CD4-positive, alpha-beta T cell treated with Interleukin-15 for 4 hours (primary cell): ENCODE data around the gene DGCR6.
"Not testable (repeated sequence)": the region's sequence is repeated elsewhere in the genome, so short reads cannot be mapped to it uniquely, and the experiment has no call there.

ENCODE experiments used
- DNase-seq: peaks from one replicate; pipeline ENCODE4 v3.0.0-alpha.2; 2020; ENCODE audit warnings: low spot score

DGCR6 gene

GRCh38 chr22:18905540-18906409, at the start of gene DGCR6:
DGCR6 (plus strand) TSS chr22:18906320; CDS start chr22:18906375, 55 bp downstream.
- no peak for DNase-seq

DNA sequence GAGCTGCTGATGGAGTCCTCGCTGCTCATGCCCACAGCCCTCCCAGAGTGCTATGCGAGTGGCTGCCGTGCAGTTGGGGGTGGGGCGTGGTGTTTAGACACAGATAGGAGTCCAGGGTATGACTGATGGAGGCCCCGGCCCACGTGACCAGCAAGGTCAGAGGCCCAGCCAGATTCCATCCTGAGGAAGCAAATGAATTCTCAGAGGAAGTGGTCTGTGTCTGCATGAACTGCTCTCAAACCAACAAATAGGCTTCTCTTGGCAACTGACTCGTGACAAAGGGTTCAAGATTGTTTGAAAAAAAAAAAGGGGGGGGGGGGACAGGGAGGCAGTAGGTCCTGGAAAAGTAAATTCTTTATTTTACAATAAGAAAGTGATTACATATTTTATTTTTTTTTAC, 46.8 kb upstream of the DGCR6 start:
- DNase-seq: not testable (repeated sequence)

DNA sequence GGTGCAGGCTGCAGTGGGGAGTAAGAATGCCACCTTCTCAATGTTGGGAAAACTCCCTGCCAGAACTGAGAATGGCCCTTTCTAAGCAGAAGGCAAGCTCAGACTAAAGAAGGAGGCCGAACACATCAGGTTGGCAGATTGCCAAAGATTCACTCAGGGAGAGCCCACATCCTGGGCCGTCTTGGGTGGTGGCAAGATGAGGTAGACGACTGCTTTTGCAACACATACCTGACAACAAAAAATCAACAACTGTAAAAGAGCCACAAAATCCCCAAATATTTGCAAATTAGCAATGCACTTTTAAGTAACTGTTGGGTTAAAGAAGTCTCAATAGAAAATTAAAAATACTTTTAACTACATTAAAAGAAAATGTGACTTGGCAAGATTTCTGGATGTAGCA, 24.9 kb upstream of the DGCR6 start:
- peak; percentile 77 for DNase-seq

DNA sequence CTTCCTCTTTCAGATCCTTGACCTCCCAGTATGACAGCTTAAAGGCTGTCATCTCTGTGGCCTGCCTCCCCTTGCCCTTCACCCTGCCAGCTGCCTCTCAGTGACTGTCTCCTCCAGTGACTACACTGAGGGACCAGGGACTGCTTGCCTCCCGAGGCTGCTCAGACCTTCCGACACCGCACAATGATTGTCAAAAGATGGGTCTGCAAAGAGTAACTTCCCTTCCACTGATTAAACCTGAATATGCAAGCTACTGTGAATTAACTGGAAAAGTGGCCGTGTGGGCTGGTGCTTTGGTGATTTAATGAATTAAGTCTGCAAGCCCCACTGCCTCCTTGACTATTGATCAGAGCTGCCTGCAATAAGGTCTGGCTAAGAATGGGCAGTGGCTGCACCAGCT, 21.7 kb upstream of the DGCR6 start:
- not testable (repeated sequence) for DNase-seq

GRCh38 chr22:18888115-18888514, 18.0 kb upstream of the DGCR6 start:
- DNase-seq: no peak

GRCh38 chr22:18890510-18891192, 15.5 kb upstream of the DGCR6 start:
- DNase-seq: not testable (repeated sequence)

- DNase-seq: not testable (repeated sequence)
These were observed 12.3 kb upstream of the DGCR6 start for GRCh38 chr22:18893775-18894174.

DNA sequence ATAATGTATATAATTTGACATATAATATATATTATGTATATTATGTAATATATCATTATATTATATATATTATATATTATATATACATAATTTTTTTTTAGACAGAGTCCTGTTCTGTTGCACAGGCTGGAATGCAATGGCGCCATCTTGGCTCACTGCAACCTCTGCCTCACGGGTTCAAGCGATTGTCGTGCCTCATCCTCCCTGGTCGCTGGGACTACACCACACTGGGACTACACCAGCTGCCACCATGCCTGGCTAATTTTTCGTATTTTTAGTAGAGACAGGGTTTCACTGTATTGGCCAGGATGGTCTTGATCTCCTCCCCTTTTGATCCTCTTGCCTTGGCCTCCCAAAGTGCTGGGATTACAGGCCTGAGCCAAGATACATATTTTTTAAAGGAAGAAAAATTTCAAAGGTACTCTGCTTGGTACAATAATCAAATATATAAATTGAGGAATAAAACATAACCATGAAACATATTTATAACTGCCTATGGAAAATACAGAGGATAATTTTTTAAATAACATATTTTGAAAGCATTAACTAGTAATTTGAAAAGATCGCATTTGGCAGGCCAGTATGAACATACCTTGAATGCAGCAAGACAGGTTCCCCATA, 10.0 kb upstream of the DGCR6 start:
- DNase-seq: not testable (repeated sequence)

GRCh38 chr22:18906410-18906745, 258 bp downstream of the DGCR6 start:
- not testable (repeated sequence) for DNase-seq

DNA sequence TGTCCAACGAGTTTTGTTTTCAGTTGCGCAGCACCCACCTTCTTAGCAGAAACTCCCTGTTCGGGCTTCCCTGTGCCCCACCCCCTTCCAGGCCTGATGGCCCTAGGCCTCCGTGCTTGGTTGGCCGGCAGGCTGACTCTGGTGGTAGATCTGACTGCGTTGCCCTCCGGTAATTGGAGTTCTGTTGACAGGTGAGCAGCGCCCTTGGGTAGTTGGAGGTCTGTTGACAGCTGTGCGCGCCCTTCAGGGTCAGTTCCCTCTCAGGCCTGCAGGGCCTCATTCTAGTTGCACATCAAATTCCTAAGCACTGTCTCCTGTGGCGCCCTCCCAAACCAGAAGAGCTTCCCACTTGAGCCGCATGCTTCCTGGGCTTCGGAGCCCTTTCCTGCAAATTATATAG, 776 bp downstream of the DGCR6 start:
- DNase-seq: no peak

DNA sequence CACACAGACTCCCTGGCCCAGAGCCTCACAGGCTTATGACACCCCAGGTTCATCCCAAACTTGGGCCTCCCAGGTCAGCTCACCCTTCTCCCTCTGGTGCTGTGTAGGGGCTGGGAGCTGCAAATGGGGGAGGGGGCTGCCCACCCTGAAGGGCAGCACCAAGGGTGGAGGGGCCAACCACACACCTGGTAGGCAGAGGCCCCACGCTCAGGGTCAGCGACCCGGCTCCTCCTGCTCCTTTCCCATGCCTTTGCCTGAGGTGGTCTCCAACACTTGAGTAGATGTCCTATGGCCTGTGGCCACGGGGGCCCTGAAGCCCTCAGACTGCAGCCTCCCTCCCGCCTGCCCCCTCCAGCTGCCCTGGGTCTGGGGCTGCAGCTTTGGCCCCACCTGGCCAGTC, 3.4 kb downstream of the DGCR6 start:
- DNase-seq: no peak

DNA sequence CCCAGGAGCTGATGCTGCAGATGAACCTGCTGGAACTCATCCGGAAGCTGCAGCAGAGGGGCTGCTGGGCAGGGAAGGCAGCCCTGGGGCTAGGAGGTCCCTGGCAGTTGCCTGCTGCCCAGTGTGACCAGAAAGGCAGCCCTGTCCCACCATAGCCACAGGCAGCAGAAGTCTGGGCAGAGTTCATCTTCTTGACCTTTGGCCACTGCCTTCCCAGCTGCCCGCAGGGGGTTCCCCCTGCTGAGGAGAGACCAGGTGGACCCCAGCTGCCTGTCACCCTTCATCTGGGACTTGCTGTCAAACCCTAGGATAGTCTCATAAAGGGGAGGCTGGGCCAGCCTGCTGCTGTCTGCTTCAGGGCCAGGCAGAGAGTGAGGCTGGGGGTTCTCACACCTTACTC, 5.4 kb downstream of the DGCR6 start:
- DNase-seq: not testable (repeated sequence)

- not testable (repeated sequence) for DNase-seq
These were observed 6.3 kb downstream of the DGCR6 start for GRCh38 chr22:18912264-18912946.

DNA sequence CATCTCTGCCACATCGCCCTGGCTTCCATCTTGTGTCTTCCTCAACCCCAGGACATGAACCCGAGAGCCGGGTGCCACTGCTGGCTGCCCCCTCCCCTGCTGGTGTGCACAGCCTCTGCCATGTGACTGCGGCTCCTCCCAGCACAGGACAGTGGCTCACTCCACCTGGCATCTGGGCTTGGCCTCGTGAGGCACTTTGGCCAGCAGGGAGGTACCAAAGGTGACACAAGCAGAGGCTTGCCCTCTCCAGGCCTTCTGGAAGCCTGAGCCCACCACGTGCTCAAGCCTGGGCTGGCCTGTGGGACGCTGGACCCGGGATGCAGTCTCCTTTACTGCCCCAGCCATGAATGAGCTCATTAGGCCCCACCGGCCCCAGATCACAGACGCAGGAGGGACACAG, 8.4 kb downstream of the DGCR6 start:
- not testable (repeated sequence) for DNase-seq

DNA sequence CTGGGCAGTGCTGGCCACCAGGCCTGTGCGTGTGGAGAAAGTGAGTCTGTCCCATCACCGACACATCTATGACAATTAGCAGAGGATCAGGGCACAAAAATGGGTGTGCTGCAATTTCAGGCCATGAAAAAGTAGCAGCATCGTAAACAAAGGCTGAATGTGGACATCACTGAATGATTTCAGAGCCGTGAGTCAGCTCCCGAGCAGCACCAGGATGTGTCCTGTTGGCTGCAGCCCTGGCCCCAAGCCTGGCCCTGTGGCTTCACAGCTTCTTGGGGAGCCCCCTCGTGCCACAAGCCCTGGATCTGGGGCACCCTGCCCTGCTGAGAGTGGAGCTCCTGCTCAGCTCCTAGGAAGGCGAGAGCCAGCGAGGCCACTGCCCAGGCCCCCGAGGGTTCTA, 9.4 kb downstream of the DGCR6 start:
- not testable (repeated sequence) for DNase-seq

- DNase-seq: not testable (repeated sequence)
These were observed 11.7 kb downstream of the DGCR6 start for GRCh38 chr22:18917818-18918217.

DNA sequence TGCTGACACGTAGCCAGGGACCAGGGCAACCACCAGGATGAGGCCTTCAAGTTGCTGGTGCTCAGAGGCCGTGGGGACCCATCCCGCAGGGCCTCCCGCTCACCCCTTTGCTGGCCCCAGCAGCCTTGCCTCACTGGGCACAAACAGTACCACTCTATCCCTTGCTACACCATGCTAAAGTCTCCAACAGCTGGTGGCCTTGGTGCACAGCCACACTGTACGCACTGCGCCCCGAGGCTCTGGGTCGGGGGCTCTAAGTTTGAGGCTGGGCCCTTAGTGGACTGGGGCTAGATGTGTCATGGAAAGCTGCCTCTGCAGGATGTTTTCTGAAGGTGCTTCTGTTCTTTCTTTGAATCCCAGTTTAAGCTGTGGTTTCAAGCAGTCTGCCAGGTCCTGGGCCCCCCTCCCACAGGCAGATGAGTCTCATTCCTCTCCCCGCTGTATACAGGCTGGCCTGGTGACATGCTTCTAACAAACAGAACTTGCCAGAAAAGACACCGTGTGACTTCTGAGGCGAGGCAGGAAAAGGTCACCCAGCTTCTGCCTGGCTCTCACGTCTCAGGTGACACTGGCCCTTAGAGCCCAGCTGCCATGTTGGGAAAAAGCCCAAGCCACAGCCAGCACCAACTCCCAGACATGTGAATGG, 14.3 kb downstream of the DGCR6 start:
- DNase-seq: not testable (repeated sequence)

- no peak for DNase-seq
These were observed 19.4 kb downstream of the DGCR6 start for GRCh38 chr22:18925368-18926064.

- no peak for DNase-seq
These were observed 20.9 kb downstream of the DGCR6 start for GRCh38 chr22:18927020-18927419.

GRCh38 chr22:18927573-18927972, 21.5 kb downstream of the DGCR6 start:
- DNase-seq: no peak

GRCh38 chr22:18929459-18929858, 23.3 kb downstream of the DGCR6 start:
- DNase-seq: no peak
